Body of pancreas (tissue), 4 donors: Measurements from ENCODE around the gene UBAC1. TPM values are rescaled to one million over a fixed set of nuclear protein-coding genes. Genes with fewer than 3 reads are reported as not detected.

ENCODE experiments used
- ATAC-seq: fragments of 150-250 bp; one replicate; pipeline ENCODE4 v1.9.1; 2016
- DNase-seq, 4 donors: peaks; one replicate each; pipeline ENCODE4 v3.0.0-alpha.2; 2019
- H3K27ac ChIP-seq, 4 donors: fragments of 200-600 bp; sonication (generic); 1 replicate in 3 of 4; 2 replicates in 1 of 4; pipeline versions ENCODE4 v1.5.1 to v1.6.1; 2016 to 2019; ENCODE audit warnings: mild to moderate bottlenecking in 1 of 4, mixed read lengths in 1 of 4, moderate library complexity in 1 of 4
- H3K27me3 ChIP-seq, 2 donors: fragments of 200-600 bp; sonication (generic); one replicate each; pipeline ENCODE4 v1.6.0; 2016; ENCODE audit warnings: mild to moderate bottlenecking in 1 of 2
- H3K36me3 ChIP-seq, 2 donors: fragments of 200-600 bp; sonication (generic); replicated peaks in 1 of 2; 2 replicates each; pipeline ENCODE4 v1.5.1; 2016; ENCODE audit warnings: low read depth in 2 of 2; ENCODE audit not compliant: insufficient read depth in 1 of 2
- H3K4me1 ChIP-seq: fragments of 200-600 bp; sonication (generic); one replicate; pipeline ENCODE4 v1.6.0; 2016
- H3K4me3 ChIP-seq, 2 donors: fragments of 200-600 bp; sonication (generic); 1 replicate in 1 of 2; 2 replicates in 1 of 2; pipeline ENCODE4 v1.5.1; 2016 to 2019
- H3K9me3 ChIP-seq, 3 donors: fragments of 200-600 bp; sonication (generic); 1 replicate in 2 of 3; 2 replicates in 1 of 3; pipeline ENCODE4 v1.5.1; 2016
- CTCF ChIP-seq, 7 experiments: fragments of 450-650 bp in 4 of 7; fragments of 200-600 bp in 3 of 7; sonication (generic) in 3 of 7; IDR thresholded peaks; one replicate each; pipeline ENCODE4 v1.5.1; 2016 to 2019; ENCODE audit warnings: antibody characterized with exemption in 7 of 7
- POLR2A ChIP-seq, 3 donors: fragments of 450-650 bp; IDR thresholded peaks; one replicate each; pipeline ENCODE4 v1.6.1; 2016; ENCODE audit warnings: antibody characterized with exemption in 3 of 3, mild to moderate bottlenecking in 2 of 3
- WGBS, 2 donors: methylation state at CpG; one replicate each; pipeline ENCODE4 v1.1.5; 2017; 5-methylcytosine and 5-hydroxymethylcytosine counted together
- intact Hi-C: fragments of 100-400 bp; cut with DNase I; formaldehyde crosslinking; loops from one replicate; pipeline ENCODE4 v1.15.1; 2023
- total RNA-seq, 2 donors: library from RNA; depleted of rRNA; stranded (reverse); fragments of >200 nt; gene quantifications; one replicate each; pipeline ENCODE4 v1.1.0, GENCODE V29; 2016

Gene UBAC1
- total RNA-seq, 2 donors from 2014 or later = 17.4 to 25.4 TPM

- no peaks in the 10 kb centered on the region for H3K36me3 ChIP-seq
- WGBS, 2 donors = 83 to 87% methylated on average over 9 of the region's 9 CpGs
- intact Hi-C loops = no loop called here
- no peaks in the 10 kb centered on the region for H3K9me3 ChIP-seq
- H3K4me1 ChIP-seq = peaks cover 23% of the 10 kb centered on the region
- H3K27me3 ChIP-seq = no peaks in the 10 kb centered on the region
- DNase-seq = no peak
- no peak for ATAC-seq
- TF ChIP-seq CTCF (IDR thresholded peaks at IDR 0.05) = no peak
- TF ChIP-seq POLR2A (IDR thresholded peaks at IDR 0.05) = no peak
- no peak overlapping the region for H3K27ac ChIP-seq
- H3K4me3 ChIP-seq = no peak overlapping the region
Observed at GRCh38 chr9:135901031-135901758, 60.0 kb downstream of the UBAC1 start.

GRCh38 chr9:135898634-135899407, 62.4 kb downstream of the UBAC1 start:
- Histone ChIP-seq H3K4me3 (no peak overlapping the region), H3K27me3 (no peaks in the 10 kb centered on the region), H3K9me3 (no peaks in the 10 kb centered on the region), H3K4me1 (peaks cover 10% of the 10 kb centered on the region), H3K27ac (no peak overlapping the region), H3K36me3 (no peaks in the 10 kb centered on the region)
- no peak for DNase-seq
- WGBS, 2 donors = 84 to 85% methylated on average over 11 of the region's 11 CpGs
- intact Hi-C loops = no loop called here
- no peak for TF ChIP-seq CTCF (IDR thresholded peaks at IDR 0.05)
- no peak for TF ChIP-seq POLR2A (IDR thresholded peaks at IDR 0.05)
- no peak for ATAC-seq

DNA sequence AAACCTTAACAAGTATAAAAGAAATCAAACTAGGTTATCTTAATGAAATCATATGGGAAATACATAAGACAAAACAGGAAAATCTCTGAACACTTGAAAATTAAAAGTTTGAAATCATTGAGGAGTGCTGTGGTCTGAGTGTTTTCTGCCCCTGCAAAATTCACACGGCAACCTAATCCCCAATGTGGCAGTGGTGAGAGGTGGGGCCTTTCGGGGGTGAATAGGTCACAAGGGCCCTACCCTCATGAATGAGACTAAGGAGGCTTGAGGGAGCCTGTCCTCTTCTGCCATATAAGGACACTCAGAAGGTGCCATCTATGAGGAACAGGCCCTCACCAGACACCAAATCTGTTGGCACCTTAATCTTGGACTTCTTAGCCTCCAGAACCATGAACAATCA, 64.5 kb downstream of the UBAC1 start:
- intact Hi-C loops = no loop called here
- no peak overlapping the region for H3K4me3 ChIP-seq
- H3K4me1 ChIP-seq = no peaks in the 10 kb centered on the region
- TF ChIP-seq POLR2A (IDR thresholded peaks at IDR 0.05) = no peak
- no peak for TF ChIP-seq CTCF (IDR thresholded peaks at IDR 0.05)
- 91 to 97% methylated on average over 2 of the region's 2 CpGs for WGBS, 2 donors
- ATAC-seq (no peak), DNase-seq (no peak)
- no peak overlapping the region for H3K27ac ChIP-seq
- no peaks in the 10 kb centered on the region for H3K9me3 ChIP-seq
- no peaks in the 10 kb centered on the region for H3K27me3 ChIP-seq
- no peaks in the 10 kb centered on the region for H3K36me3 ChIP-seq

DNA sequence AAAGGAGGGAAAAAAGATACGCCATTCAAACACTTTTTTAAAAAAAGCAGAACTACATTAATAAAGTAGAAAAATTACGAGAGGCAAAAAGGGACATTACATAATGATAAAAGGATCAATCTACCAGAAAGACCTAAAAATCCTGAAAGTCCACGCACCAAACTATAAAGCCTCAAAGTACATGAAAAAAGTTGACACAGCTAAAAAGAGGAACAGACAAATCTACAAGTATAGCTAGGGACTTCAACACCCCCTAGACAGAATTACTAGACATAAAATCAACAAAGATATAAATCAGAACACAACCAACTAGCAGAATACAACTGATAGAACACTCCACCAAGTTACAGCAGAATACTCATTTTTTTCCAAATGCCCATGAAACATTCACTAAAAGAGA, 65.0 kb downstream of the UBAC1 start:
- WGBS, 2 donors = 82 to 93% methylated on average over 3 of the region's 3 CpGs
- no peak overlapping the region for H3K4me3 ChIP-seq
- no peaks in the 10 kb centered on the region for H3K36me3 ChIP-seq
- TF ChIP-seq POLR2A (IDR thresholded peaks at IDR 0.05) = no peak
- TF ChIP-seq CTCF (IDR thresholded peaks at IDR 0.05) = no peak
- DNase-seq (no peak), ATAC-seq (no peak)
- H3K27ac ChIP-seq = no peak overlapping the region
- H3K27me3 ChIP-seq = no peaks in the 10 kb centered on the region
- intact Hi-C loops = no loop called here
- H3K9me3 ChIP-seq = no peaks in the 10 kb centered on the region
- H3K4me1 ChIP-seq = no peaks in the 10 kb centered on the region
